ENCODE results near the gene ZBTB40.

The ZBTB40 gene

GRCh38 chr1:22451702-22452480, at the start of gene ZBTB40:
ZBTB40 (plus strand) TSS chr1:22451851; CDS start chr1:22489949, 38,098 bp downstream.
- Histone ChIP-seq H3K27me3 (ENCODE audit: low read depth, low read length) (no peaks in the 10 kb centered on the region), H3K36me3 (ENCODE audit: control insufficient read depth in 1 of 2, insufficient read depth in 2 of 2, low read length in 2 of 2) (peaks cover 0 to 5% of the 10 kb centered on the region in 2 donors), H3K4me3 (ENCODE audit: low read depth in 1 of 2, low read length in 2 of 2) (peak within 1 kb of the TSS; percentile 91 to 97), H3K27ac (ENCODE audit: low read length) (peak within 1 kb of the TSS; percentile 95), H3K4me1 (ENCODE audit: control insufficient read depth in 1 of 2, insufficient read depth in 2 of 2, low read length in 2 of 2) (peaks cover 18 to 31% of the 10 kb centered on the region in 2 donors), H3K9me3 (ENCODE audit: control insufficient read depth in 1 of 2, low read length in 2 of 2) (no peaks in the 10 kb centered on the region)

GRCh38 chr1:22402356-22403053, 49.1 kb upstream of the ZBTB40 start:
- no peaks in the 10 kb centered on the region for H3K36me3 ChIP-seq (ENCODE audit: control insufficient read depth in 1 of 2, insufficient read depth in 2 of 2, low read length in 2 of 2)
- H3K4me3 ChIP-seq (ENCODE audit: low read depth in 1 of 2, low read length in 2 of 2), result no peak overlapping the region
- H3K27ac ChIP-seq (ENCODE audit: low read length), result no peak overlapping the region
- no peaks in the 10 kb centered on the region for H3K27me3 ChIP-seq (ENCODE audit: low read depth, low read length)
- no peaks in the 10 kb centered on the region for H3K4me1 ChIP-seq (ENCODE audit: control insufficient read depth in 1 of 2, insufficient read depth in 2 of 2, low read length in 2 of 2)
- no peaks in the 10 kb centered on the region for H3K9me3 ChIP-seq (ENCODE audit: control insufficient read depth in 1 of 2, low read length in 2 of 2)

GRCh38 chr1:22404486-22404885, 47.2 kb upstream of the ZBTB40 start:
- H3K27me3 ChIP-seq (ENCODE audit: low read depth, low read length), result no peaks in the 10 kb centered on the region
- H3K4me1 ChIP-seq (ENCODE audit: control insufficient read depth in 1 of 2, insufficient read depth in 2 of 2, low read length in 2 of 2), result no peaks in the 10 kb centered on the region
- no peak overlapping the region for H3K27ac ChIP-seq (ENCODE audit: low read length)

GRCh38 chr1:22406722-22407495, 44.7 kb upstream of the ZBTB40 start:
- H3K4me3 ChIP-seq (ENCODE audit: low read depth in 1 of 2, low read length in 2 of 2), result no peak overlapping the region
- no peaks in the 10 kb centered on the region for H3K36me3 ChIP-seq (ENCODE audit: control insufficient read depth in 1 of 2, insufficient read depth in 2 of 2, low read length in 2 of 2)
- H3K4me1 ChIP-seq (ENCODE audit: control insufficient read depth in 1 of 2, insufficient read depth in 2 of 2, low read length in 2 of 2), result no peaks in the 10 kb centered on the region
- no peak overlapping the region for H3K27ac ChIP-seq (ENCODE audit: low read length)
- no peaks in the 10 kb centered on the region for H3K27me3 ChIP-seq (ENCODE audit: low read depth, low read length)
- H3K9me3 ChIP-seq (ENCODE audit: control insufficient read depth in 1 of 2, low read length in 2 of 2), result no peaks in the 10 kb centered on the region

More at GRCh38 chr1:22404486-22404885, 47.2 kb upstream of the ZBTB40 start:
- H3K4me3 ChIP-seq (ENCODE audit: low read depth in 1 of 2, low read length in 2 of 2), result no peak overlapping the region
- H3K36me3 ChIP-seq (ENCODE audit: control insufficient read depth in 1 of 2, insufficient read depth in 2 of 2, low read length in 2 of 2), result no peaks in the 10 kb centered on the region
- H3K9me3 ChIP-seq (ENCODE audit: control insufficient read depth in 1 of 2, low read length in 2 of 2), result no peaks in the 10 kb centered on the region

- H3K9me3 ChIP-seq (ENCODE audit: control insufficient read depth in 1 of 2, low read length in 2 of 2), result no peaks in the 10 kb centered on the region
- no peaks in the 10 kb centered on the region for H3K4me1 ChIP-seq (ENCODE audit: control insufficient read depth in 1 of 2, insufficient read depth in 2 of 2, low read length in 2 of 2)
- no peak overlapping the region for H3K4me3 ChIP-seq (ENCODE audit: low read depth in 1 of 2, low read length in 2 of 2)
- no peaks in the 10 kb centered on the region for H3K27me3 ChIP-seq (ENCODE audit: low read depth, low read length)
- no peaks in the 10 kb centered on the region for H3K36me3 ChIP-seq (ENCODE audit: control insufficient read depth in 1 of 2, insufficient read depth in 2 of 2, low read length in 2 of 2)
- H3K27ac ChIP-seq (ENCODE audit: low read length), result no peak overlapping the region
These were observed 43.4 kb upstream of the ZBTB40 start for GRCh38 chr1:22408230-22408629.

GRCh38 chr1:22410401-22410800, 41.2 kb upstream of the ZBTB40 start:
- Histone ChIP-seq H3K4me3 (ENCODE audit: low read depth in 1 of 2, low read length in 2 of 2) (no peak overlapping the region), H3K4me1 (ENCODE audit: control insufficient read depth in 1 of 2, insufficient read depth in 2 of 2, low read length in 2 of 2) (no peaks in the 10 kb centered on the region), H3K27ac (ENCODE audit: low read length) (no peak overlapping the region), H3K36me3 (ENCODE audit: control insufficient read depth in 1 of 2, insufficient read depth in 2 of 2, low read length in 2 of 2) (no peaks in the 10 kb centered on the region), H3K9me3 (ENCODE audit: control insufficient read depth in 1 of 2, low read length in 2 of 2) (no peaks in the 10 kb centered on the region), H3K27me3 (ENCODE audit: low read depth, low read length) (no peaks in the 10 kb centered on the region)

- Histone ChIP-seq H3K9me3 (ENCODE audit: control insufficient read depth in 1 of 2, low read length in 2 of 2) (no peaks in the 10 kb centered on the region), H3K36me3 (ENCODE audit: control insufficient read depth in 1 of 2, insufficient read depth in 2 of 2, low read length in 2 of 2) (no peaks in the 10 kb centered on the region), H3K27ac (ENCODE audit: low read length) (no peak overlapping the region), H3K4me1 (ENCODE audit: control insufficient read depth in 1 of 2, insufficient read depth in 2 of 2, low read length in 2 of 2) (no peaks in the 10 kb centered on the region), H3K27me3 (ENCODE audit: low read depth, low read length) (no peaks in the 10 kb centered on the region), H3K4me3 (ENCODE audit: low read depth in 1 of 2, low read length in 2 of 2) (no peak overlapping the region)
These were observed 40.6 kb upstream of the ZBTB40 start for GRCh38 chr1:22410928-22411495.

- Histone ChIP-seq H3K4me1 (ENCODE audit: control insufficient read depth in 1 of 2, insufficient read depth in 2 of 2, low read length in 2 of 2) (peaks cover 0 to 3% of the 10 kb centered on the region in 2 donors), H3K36me3 (ENCODE audit: control insufficient read depth in 1 of 2, insufficient read depth in 2 of 2, low read length in 2 of 2) (no peaks in the 10 kb centered on the region), H3K4me3 (ENCODE audit: low read depth in 1 of 2, low read length in 2 of 2) (no peak overlapping the region), H3K9me3 (ENCODE audit: control insufficient read depth in 1 of 2, low read length in 2 of 2) (no peaks in the 10 kb centered on the region), H3K27me3 (ENCODE audit: low read depth, low read length) (no peaks in the 10 kb centered on the region), H3K27ac (ENCODE audit: low read length) (no peak overlapping the region)
These were observed 40.1 kb upstream of the ZBTB40 start for GRCh38 chr1:22411589-22411988.

- Histone ChIP-seq H3K27me3 (ENCODE audit: low read depth, low read length) (no peaks in the 10 kb centered on the region), H3K9me3 (ENCODE audit: control insufficient read depth in 1 of 2, low read length in 2 of 2) (no peaks in the 10 kb centered on the region), H3K27ac (ENCODE audit: low read length) (no peak overlapping the region), H3K4me1 (ENCODE audit: control insufficient read depth in 1 of 2, insufficient read depth in 2 of 2, low read length in 2 of 2) (peaks cover 0 to 3% of the 10 kb centered on the region in 2 donors), H3K4me3 (ENCODE audit: low read depth in 1 of 2, low read length in 2 of 2) (no peak overlapping the region), H3K36me3 (ENCODE audit: control insufficient read depth in 1 of 2, insufficient read depth in 2 of 2, low read length in 2 of 2) (no peaks in the 10 kb centered on the region)
These were observed 38.5 kb upstream of the ZBTB40 start for GRCh38 chr1:22412932-22413727.

- Histone ChIP-seq H3K36me3 (ENCODE audit: control insufficient read depth in 1 of 2, insufficient read depth in 2 of 2, low read length in 2 of 2) (no peaks in the 10 kb centered on the region), H3K4me3 (ENCODE audit: low read depth in 1 of 2, low read length in 2 of 2) (no peak overlapping the region), H3K27ac (ENCODE audit: low read length) (no peak overlapping the region), H3K4me1 (ENCODE audit: control insufficient read depth in 1 of 2, insufficient read depth in 2 of 2, low read length in 2 of 2) (peaks cover 3% of the 10 kb centered on the region in 2 donors), H3K27me3 (ENCODE audit: low read depth, low read length) (no peaks in the 10 kb centered on the region), H3K9me3 (ENCODE audit: control insufficient read depth in 1 of 2, low read length in 2 of 2) (no peaks in the 10 kb centered on the region)
These were observed 37.9 kb upstream of the ZBTB40 start for GRCh38 chr1:22413799-22414198.
